Mesodermal cell (in vitro differentiated cells): ENCODE results near the gene AOC1.
A peak's percentile ranks its signal among the peaks of the same experiment; 100 is the strongest.

Experiments used
- H3K27ac ChIP-seq: 2 replicates; pipeline ENCODE4 v1.7.0; 2013; ENCODE audit warnings: mild to moderate bottlenecking, low read depth, low read length, moderate library complexity; ENCODE audit not compliant: severe bottlenecking
- H3K36me3 ChIP-seq: 2 replicates; pipeline ENCODE4 v1.7.1; 2013; ENCODE audit warnings: mild to moderate bottlenecking, low read length, moderate library complexity; ENCODE audit not compliant: control insufficient read depth, insufficient read depth
- H3K4me1 ChIP-seq: one replicate; pipeline ENCODE4 v1.7.1; 2013; ENCODE audit warnings: mild to moderate bottlenecking, low read length; ENCODE audit not compliant: insufficient read depth, control insufficient read depth, poor library complexity, severe bottlenecking
- H3K4me3 ChIP-seq: 2 replicates; pipeline ENCODE4 v1.7.0; 2013; ENCODE audit warnings: low read length, control low read depth, mild to moderate bottlenecking; ENCODE audit not compliant: insufficient read depth, poor library complexity, severe bottlenecking; ENCODE audit errors: extremely low read depth
- H3K9me3 ChIP-seq: 2 replicates; pipeline ENCODE4 v1.7.1; 2013; ENCODE audit warnings: mild to moderate bottlenecking, low read length, moderate library complexity; ENCODE audit not compliant: control insufficient read depth
- WGBS, 2 experiments: methylation state at CpG; one replicate each; pipeline ENCODE4 v1.1.5; 2013; ENCODE audit warnings: missing lambda C conversion rate in 2 of 2; ENCODE audit not compliant: insufficient coverage in 2 of 2; 5-methylcytosine and 5-hydroxymethylcytosine counted together

The AOC1 gene

DNA sequence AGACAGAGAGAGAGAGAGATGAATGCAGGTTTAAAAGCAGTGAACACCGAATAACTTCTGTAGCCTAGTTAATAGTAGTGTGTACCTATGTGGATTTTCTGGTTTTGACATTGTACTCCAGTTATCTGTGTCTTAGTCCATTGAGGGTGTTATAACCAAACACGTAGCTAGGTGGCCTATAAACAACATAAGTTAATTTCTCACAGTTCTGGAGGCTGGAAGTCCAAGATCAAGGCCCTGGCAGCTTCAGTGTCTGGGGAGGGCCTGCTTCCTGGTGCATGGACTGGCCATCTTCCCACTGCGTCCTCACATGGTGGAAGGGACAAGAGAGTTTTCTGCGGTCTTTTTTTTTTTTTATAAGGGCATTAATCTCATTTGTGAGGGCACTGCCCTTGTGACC is 23.5 kb downstream of the AOC1 start:
- peaks cover 8% of the 10 kb centered on the region for H3K4me1 ChIP-seq
- H3K27ac ChIP-seq, result no peak overlapping the region
- WGBS, 2 experiments, result 100% methylated on average over 1 to 2 of the region's 4 CpGs
- H3K9me3 ChIP-seq, result no peaks in the 10 kb centered on the region
- no peaks in the 10 kb centered on the region for H3K36me3 ChIP-seq
- H3K4me3 ChIP-seq, result no peak overlapping the region

GRCh38 chr7:150876817-150877526 is 24.7 kb downstream of the AOC1 start:
- 5 to 20% methylated on average over 2 to 5 of the region's 19 CpGs for WGBS, 2 experiments
- Histone ChIP-seq H3K9me3 (no peaks in the 10 kb centered on the region), H3K4me3 (no peak overlapping the region), H3K36me3 (no peaks in the 10 kb centered on the region), H3K4me1 (peaks cover 8% of the 10 kb centered on the region), H3K27ac (peak overlapping the region; percentile 88)

GRCh38 chr7:150877536-150877935 is 25.2 kb downstream of the AOC1 start:
- Histone ChIP-seq H3K4me1 (peaks cover 8% of the 10 kb centered on the region), H3K27ac (peak overlapping the region; percentile 88), H3K36me3 (no peaks in the 10 kb centered on the region)

GRCh38 chr7:150879345-150879744 is 27.0 kb downstream of the AOC1 start:
- H3K36me3 ChIP-seq, result no peaks in the 10 kb centered on the region
- peaks cover 8% of the 10 kb centered on the region for H3K4me1 ChIP-seq
- H3K4me3 ChIP-seq, result no peak overlapping the region
- H3K27ac ChIP-seq, result peak overlapping the region; percentile 76
- H3K9me3 ChIP-seq, result no peaks in the 10 kb centered on the region

More at GRCh38 chr7:150877536-150877935, 25.2 kb downstream of the AOC1 start:
- H3K4me3 ChIP-seq, result no peak overlapping the region
- 88 to 100% methylated on average over 2 of the region's 4 CpGs for WGBS, 2 experiments
- no peaks in the 10 kb centered on the region for H3K9me3 ChIP-seq

- Histone ChIP-seq H3K9me3 (no peaks in the 10 kb centered on the region), H3K4me3 (no peak overlapping the region), H3K4me1 (peaks cover 8% of the 10 kb centered on the region), H3K27ac (no peak overlapping the region), H3K36me3 (no peaks in the 10 kb centered on the region)
- WGBS, 2 experiments, result 100% methylated on average over 1 of the region's 1 CpG; no CpG with 5 or more reads in 1 of the 2 experiments
Measured at GRCh38 chr7:150881189-150881588, 28.9 kb downstream of the AOC1 start.

DNA sequence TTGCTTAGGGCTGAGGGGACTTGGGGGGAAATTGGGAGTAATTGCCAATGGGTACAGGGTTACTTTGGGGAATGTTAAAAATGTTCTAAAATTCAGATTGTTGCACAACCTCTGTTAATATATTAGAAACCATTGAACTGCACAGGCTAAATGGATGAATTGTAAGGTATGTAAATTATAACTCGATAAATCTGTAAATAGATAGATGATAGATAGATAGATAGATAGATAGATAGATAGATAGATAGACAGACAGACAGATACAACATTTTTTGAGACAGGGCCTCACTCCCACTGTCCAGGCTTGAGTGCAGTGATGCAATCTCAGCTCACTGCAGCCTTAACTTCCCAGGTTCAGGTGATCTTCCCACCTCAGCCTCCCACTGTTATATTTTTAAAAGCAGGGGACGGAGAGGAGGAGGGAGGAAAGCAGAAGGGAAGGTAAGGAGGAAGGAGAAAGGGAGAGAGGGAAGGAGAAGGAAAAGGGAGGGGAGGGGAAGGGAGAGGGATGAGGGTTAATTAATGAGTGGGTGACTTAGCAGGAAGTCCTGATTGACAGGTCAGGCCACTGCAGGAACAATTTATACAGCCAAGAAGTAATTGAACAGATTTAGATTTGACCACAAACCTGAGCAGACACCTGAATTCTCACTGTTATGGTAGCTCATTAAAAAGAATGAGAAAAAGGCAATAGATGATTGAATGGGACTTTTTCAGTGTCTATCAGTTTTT is 38.7 kb downstream of the AOC1 start:
- no peak overlapping the region for H3K27ac ChIP-seq
- 100% methylated on average over 1 of the region's 2 CpGs; no CpG with 5 or more reads in 1 of the 2 experiments for WGBS, 2 experiments
- peaks cover 11% of the 10 kb centered on the region for H3K9me3 ChIP-seq
- H3K36me3 ChIP-seq, result no peaks in the 10 kb centered on the region
- H3K4me1 ChIP-seq, result no peaks in the 10 kb centered on the region
- no peak overlapping the region for H3K4me3 ChIP-seq

DNA sequence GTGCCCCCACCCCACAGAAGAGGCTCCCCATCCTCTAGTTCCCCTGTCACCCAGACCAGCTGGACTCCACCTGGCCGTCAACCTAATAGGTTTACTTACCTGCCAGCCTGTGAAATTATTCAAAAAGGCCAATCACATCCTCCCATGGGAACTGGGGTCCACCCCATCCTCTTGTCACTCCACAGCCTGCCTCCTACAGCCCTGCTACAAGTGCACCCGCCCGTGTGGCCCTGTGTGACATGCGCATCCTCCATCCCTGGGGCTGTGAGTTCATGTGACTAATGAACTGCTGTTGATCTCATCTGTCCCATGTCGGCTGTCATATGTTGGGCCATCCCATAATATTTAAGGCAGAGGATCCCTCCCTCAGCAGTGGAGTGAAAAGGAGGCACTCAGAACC is 39.4 kb downstream of the AOC1 start:
- Histone ChIP-seq H3K9me3 (peaks cover 11% of the 10 kb centered on the region), H3K4me1 (no peaks in the 10 kb centered on the region), H3K27ac (no peak overlapping the region), H3K36me3 (no peaks in the 10 kb centered on the region), H3K4me3 (no peak overlapping the region)
- 75 to 86% methylated on average over 3 to 4 of the region's 5 CpGs for WGBS, 2 experiments

DNA sequence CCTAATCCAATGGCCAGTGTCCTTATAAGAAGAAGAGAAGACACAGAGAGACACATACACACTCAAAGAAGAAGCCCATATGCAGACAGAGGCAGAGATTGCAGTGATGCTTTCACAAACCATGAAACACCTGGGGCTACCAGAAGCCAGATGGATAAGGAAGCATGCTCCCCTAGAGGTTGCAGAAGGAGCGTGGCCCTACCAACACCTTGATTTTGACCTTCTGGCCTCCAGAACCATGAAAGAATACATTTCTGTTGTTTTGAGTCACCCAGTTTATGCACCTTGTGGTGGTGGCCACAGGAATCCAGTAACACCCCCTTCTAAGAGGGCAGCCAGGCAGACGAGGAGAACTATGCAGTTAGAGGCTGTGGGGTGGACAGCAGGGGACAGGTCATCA is 43.5 kb downstream of the AOC1 start:
- Histone ChIP-seq H3K9me3 (peaks cover 11% of the 10 kb centered on the region), H3K27ac (no peak overlapping the region), H3K36me3 (no peaks in the 10 kb centered on the region), H3K4me1 (peaks cover 4% of the 10 kb centered on the region), H3K4me3 (no peak overlapping the region)
- WGBS, 2 experiments, result 81% methylated on average over 2 of the region's 2 CpGs; no CpG with 5 or more reads in 1 of the 2 experiments

- Histone ChIP-seq H3K4me1 (peaks cover 4% of the 10 kb centered on the region), H3K4me3 (no peak overlapping the region), H3K9me3 (peaks cover 11% of the 10 kb centered on the region), H3K27ac (no peak overlapping the region), H3K36me3 (no peaks in the 10 kb centered on the region)
- WGBS, 2 experiments, result 82 to 85% methylated on average over 5 to 6 of the region's 10 CpGs
Measured at GRCh38 chr7:150896562-150897209, 44.4 kb downstream of the AOC1 start.

DNA sequence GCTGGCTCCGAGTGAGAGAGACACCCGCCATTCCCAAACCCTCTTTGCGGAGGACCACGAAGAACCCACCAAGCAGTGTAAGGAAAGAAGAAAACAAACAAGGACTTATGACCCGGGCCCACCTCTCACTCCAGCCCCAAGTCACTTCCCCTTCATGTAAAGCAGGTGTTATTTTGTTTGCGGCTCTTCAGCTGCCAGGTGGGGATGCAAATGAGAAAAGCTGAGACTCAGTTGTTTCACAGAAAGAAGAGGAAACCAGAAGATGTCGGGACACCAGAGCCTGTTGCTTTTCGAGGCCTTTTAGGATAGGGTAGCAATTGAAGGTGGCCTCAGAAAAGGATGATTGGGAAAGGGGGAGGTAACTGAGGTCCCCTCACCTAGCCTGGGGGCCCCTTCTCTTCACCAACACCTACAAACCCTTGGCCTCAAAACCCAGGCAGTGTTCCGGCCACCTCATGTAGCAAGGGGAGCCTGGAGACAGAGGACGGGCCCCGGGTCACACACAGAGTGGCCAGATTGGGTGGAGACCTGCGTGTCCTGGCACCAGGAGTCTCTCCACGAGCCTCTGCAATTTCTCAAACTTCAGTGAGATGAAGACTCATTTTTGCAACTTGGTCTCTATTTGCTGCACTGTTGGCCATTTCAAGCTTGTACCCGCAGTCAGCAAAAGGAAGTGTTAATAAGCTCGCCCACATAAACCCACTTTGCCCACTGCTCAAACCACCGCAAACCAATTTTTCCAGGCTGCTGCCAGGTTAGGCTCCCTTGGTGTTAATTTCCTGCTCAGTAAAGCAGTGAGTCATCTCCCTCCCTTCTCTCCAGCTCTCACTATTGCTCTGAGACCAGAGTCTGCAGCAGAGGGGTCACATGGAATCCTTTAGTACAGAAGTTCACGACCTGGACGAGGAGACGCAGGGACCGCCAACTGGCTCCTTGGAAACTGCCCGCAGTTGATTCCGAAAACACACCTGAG is 45.5 kb downstream of the AOC1 start:
- no peaks in the 10 kb centered on the region for H3K36me3 ChIP-seq
- no peak overlapping the region for H3K27ac ChIP-seq
- H3K4me3 ChIP-seq, result no peak overlapping the region
- WGBS, 2 experiments, result 79 to 82% methylated on average over 17 to 18 of the region's 22 CpGs
- peaks cover 11% of the 10 kb centered on the region for H3K9me3 ChIP-seq
- peaks cover 4% of the 10 kb centered on the region for H3K4me1 ChIP-seq
